Measurements from ENCODE around the gene CDK11B.

Gene CDK11B

DNA sequence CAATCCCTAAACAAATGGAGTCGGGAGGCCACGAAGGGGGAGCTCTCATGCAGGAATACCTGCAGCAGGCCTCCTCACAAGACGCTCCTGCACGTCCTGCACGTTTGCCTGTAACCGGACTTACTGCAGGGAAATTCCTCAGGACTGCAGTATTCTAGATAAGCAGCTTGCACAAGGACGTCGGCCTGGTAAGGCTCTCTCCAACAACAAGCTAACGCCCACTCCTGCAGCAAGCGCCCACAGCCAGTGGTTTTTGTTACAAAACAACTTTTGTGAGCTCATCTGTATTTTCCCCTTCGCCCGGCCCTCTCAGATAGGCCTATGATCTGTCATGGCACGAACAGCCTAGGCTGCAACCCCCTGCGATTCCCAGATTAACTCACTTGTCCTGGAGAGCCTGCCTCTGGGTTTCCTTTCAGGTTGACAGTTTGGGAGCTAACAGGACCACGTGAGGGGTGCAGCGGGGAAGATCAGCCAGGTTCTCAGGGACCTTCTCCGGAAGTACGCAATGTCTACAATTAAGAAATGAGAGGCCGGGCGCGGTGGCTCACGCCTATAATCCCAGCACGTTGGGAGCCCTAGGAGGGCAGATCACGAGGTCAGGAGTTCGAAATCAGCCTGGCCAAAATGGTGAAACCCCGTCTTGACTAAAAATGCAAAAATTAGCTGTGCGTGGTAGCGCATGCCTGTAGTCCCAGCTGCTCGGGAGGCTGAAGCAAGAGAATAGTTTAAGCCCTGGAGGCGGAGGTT is 44.4 kb downstream of the CDK11B start:
- DNase-seq: no peak

DNA sequence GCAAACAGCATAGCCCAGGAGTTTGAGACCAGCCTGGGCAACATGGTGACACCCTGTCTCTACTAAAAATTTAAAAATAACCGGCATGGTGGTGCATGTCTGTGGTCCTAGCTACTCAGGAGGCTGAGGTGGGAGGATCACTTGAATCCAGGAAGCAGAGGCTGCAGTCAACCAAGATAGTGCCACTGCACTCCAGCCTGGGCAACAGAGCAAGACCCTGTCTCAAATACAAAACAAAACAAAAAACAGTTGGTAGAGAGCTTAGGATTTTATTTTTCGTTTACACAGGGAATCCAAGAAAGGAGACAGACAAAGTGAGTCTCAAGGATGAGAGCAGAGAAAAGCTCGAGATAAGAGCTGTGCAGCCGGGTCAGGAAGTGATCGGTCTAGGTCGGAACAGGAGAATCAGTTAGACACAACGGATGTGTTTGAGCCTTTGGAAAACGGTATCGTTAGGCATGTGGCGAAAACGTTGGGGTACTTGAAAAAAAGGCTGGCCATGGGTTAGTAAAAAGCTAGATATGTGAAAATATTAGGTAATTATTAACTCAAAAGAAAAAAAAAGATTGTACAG is 45.2 kb downstream of the CDK11B start:
- DNase-seq: no peak

DNA sequence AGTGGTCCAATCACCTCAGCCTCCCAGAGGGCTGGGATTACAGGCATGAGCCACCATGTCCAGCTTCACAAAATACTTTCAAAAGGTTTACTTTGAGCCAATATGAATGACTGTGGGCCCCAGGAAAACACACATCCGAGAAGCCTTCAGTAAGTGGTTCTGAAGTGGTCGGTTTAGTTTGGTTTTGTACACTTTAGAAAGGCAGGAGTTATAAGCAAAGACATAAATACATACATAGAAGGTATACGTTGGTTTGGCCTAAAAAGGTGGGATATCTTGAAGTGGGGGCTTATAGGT is 46.8 kb downstream of the CDK11B start:
- DNase-seq: no peak

DNA sequence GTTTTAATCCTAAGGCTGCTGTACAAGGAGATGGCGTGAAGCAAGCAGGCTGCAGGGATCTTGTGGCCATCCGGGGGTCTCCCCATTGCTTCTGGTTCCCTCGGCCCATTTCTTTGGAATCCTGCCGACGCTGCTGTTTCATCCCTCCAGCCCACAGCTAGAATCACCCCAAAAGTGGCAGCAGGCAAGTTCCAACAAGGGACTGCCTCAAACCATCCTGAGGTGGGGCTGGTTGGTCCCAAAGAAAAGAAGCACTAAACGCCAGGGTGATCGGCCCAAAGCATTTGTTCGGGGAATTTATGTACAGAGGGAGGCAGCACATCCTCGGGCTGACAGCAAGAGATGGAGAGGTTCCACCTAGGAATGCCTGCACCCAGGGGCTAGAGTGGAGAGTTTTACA is 48.0 kb downstream of the CDK11B start:
- DNase-seq: no peak

DNA sequence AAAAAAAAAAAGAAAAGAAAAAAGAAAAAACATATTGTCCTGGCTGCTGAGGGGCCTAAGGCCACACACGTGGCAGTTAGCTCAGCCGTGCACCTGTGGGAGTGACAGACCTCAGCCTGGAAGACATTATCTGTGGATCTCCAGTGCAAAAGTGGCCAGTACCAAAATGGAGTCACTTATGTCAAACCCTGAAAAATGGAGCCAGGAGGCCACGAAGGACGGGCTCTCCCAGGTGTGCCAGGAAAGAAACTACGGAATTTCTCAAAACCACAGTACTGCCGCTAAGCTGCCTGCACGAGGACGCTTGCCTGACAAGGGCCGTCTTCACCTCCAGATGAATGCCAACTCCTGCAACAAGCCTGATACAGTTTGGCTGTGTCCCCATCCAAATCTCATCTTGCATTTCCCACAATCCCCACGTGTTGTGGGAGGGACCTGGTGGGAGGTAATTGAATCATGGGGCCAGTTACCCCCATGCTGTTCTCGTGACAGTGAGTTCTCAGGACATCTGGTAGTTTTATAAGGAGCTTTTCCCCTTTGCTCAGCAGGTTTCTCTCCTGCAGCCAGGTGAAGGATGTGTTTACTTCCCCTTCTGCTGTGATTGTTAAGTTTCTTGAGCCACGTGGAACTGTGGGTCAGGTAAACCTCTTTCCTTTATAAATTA is 48.9 kb downstream of the CDK11B start:
- DNase-seq: no peak

DNA sequence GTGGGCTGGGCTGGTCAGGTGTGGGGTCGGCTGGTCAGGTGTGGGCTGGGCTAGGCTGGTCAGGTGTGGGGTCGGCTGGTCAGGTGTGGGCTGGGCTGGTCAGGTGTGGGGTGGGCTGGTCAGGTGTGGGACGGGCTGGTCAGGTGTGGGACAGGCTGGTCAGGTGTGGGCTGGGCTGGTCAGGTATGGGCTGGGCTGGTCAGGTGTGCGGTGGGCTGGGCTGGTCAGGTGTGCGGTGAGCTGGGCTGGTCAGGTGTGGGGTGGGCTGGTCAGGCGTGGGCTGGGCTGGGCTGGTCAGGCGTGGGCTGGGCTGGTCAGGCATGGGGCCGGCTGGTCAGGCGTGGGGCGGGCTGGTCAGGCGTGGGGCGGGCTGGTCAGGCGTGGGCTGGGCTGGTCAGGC is 52.6 kb downstream of the CDK11B start:
- no peak for DNase-seq

DNA sequence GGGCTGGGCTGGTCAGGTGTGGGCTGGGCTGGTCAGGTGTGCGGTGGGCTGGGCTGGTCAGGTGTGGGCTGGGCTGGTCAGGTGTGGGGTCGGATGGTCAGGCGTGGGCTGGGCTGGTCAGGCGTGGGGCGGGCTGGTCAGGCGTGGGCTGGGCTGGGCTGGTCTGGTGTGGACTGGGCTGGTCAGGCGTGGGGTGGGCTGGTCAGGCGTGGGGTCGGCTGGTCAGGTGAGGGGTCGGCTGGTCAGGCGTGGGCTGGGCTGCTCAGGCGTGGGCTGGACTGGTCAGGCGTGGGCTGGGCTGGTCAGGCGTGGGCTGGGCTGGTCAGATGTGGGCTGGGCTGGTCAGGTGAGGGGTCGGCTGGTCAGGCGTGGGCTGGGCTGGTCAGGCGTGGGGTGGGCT is 53.1 kb downstream of the CDK11B start:
- DNase-seq: no peak

DNA sequence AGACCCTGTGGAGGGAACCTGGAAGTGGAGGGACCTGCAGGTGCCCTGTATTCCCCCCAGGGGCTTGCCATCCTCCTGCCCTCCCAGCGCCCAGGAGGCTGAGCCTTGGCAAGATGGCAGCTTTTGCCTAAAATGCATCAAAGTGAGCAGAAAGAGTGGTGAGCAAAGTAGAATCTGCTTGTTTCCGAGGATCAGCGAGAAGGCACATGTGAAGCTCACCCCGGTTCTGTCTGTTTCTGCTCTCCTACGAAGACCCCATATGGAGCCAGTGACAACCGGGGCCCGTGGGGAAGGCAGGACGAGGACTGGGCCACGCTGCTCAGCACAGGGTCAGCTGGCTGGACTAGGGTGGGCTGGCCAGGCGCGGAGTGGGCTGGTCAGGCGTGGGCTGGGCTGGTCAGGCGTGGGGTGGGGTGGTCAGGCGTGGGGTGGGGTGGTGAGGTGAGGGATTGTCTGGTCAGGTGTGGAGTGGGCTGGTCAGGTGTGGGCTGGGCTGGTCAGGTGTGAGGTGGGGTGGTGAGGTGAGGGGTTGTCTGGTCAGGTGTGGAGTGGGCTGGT is 53.7 kb downstream of the CDK11B start:
- DNase-seq: no peak

DNA sequence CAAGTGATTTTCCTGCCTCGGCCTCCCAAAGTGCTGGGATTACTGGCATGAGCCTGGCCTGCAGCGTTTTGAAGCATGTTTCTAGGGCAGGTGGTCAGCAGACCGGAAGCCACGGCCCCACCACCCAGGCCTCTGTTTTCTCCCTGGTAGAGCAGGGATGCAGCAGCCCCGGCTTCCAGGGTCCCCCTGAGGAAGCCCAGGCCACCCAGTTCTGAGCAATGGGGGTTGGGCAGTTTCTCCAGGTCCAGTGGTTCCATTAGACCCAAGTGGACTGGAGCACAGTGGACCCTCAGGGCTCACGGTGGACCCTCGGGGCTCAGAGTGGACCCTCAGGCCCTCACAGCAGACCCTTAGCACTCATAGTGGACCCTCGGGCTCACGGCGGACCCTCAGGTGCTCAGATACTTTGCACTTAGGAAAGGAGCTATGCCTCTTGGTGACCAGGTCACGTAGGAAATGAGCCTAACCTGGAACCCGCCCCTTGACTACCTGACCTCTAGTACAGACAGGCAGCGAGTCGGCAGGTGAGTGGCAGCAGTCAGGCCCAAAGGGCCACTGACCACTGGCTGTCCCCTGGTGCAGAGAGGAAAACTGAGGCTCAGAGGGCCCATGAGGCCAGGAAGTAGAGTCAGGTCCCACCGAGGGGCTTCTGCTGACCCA is 54.3 kb downstream of the CDK11B start:
- DNase-seq: no peak

DNA sequence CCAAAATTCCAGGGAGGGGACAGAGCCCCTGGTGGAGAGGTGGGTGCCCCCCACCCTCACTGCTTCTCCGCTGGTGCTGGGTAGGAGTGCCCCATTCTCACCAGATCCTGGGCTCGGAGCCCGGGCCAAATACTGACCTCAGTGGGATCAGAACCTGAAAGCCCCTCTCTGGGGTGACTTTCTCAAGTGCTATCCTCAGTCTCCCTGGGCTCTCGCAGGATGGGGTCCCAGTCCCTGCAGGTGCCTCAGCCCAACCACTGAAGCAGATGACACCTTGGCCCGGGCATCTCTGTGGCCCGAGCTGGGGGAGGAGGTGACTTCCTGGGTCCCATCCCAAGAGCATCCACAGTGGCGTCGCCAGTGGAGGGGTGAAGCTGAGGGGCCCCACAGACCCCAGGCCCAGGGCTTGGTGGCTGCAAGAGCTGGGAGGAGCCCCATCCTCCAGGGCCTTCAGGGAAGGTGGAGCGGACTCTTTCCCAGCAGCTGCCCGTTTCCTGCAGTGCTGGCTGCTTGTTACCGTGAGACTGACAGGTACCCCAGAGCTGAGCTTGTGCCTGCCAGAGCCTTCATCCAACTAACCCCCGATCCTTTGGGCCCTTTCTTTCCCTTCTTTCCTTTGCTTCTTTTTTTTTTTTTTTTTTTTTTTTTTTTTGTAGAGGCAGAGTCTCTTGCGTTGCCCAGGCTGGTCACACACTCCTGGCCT is 55.0 kb downstream of the CDK11B start:
- DNase-seq: no peak

DNA sequence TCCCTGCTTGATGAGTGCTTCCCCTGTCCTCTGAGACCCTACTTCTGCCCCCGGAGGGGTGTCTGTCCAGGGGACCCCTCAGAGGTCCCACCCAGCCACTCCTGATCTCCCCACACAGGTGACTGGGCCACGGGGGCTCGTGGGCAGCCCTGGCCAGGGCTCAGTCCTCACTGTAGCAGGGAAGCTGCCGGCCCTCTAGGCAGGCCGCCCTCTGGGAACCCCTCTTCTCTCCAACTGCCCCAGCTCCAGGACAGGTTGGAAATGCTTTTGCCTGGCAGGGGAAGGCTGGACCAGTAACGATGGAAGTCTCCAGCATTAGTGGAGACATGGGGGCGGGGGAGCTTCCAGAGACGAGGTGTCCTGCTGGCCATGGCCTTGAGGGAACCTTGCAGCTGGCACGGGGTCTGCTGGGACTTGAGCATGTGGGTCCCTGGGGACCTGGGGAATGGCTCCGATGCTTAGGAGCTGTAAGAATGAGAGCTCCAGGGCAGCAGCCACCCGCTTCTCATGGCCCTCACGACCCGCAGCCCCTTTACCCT is 55.8 kb downstream of the CDK11B start:
- no peak for DNase-seq

DNA sequence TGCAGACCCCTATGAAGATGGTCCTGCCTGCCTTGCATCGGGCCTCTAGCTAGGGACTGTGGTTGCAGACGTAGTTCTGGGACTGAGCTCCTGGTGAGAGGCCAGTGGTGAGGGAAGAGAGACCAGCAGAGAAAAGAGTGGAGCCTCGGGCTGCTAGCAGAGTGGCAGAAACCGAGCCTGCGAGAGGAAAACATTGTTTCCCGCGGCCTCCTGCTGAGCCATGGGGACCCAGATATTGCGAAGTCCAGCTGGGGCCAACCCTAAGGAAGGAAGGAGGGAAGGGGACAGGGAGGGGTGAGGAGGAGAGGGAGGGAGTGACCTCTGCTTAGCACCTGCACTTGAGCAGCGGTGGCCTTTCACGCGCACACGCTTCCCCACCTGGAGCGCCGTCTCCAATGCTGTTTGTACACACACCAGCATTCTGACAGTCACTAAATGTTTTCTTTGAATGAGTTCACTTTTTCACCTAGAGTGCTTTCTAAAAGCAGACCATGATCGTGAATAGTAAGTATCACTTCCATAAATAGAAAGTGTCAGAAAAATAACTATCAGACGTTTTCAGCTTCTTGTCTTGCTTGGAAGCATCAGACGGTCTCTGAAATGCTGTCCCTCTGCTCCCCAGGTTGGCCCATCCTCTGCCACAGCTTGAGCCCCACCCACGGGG is 56.4 kb downstream of the CDK11B start:
- no peak for DNase-seq

DNA sequence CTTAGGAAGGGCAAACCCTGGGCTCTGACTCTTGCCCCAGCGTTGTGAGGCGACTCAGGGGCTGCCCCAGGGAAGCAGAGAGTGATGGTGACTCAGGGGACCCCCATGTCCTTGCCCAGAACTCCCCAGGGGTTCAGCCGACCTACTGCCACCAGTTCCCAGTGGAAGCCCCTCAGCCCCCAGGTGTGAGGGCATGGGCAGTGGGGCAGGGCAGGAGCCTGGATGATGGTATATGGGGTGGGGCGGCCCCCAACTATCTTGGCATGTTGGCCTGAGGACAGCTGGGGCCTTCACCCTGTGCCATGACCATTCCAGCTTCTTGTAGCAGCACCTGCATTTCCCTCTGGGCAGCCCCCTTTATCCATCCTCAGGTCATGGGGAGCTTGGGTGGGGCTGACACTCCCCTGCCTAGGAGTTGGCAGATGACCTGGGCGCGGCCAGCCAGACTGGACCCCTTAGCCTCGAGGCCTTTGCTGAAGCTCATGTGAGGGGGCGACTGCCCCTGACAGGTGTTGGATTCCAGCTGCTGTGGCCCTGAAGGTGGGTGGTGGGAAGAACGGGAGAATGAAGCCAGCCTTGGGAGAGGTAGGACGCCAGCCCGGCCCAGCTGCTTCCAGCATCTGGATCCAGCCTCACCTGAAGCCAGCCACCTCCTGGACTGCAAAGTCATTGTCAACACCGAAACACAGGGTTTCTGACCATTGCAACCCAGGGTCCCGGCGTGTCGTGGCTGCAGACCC is 57.1 kb downstream of the CDK11B start:
- no peak for DNase-seq

DNA sequence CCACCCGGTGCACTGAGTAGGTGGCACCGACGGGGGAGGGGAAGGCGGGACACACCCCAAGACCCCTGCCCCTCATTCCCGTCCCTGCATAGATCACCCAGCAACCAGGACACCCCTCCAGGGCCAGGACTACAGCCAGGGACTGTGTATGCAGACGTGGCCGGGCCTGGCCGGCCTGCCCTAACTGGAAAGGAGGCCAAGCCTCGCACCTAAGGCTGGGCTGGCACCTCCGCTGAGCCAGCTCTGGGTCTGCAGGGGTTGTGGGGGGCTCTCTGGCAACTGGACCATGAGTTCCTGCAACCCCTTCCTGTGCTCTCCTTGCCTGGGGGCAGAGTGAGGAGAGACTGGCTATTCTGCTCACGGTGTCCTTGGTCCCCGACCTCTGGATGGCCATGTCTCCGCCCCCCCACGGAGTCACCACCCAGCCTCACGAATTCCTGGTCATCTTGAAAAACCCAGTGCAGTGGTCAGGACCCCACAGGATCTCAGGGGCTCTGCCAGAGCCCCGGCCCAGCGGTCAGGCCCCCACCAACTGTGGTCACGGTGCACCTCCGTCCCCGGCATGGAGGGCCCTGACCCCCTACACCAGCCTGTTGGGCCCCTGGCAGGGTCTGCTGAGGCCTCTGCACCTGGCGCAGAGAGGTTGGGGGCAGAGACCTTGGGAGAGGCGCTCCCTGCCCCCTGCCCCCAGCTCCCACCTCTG is 57.8 kb downstream of the CDK11B start:
- DNase-seq: no peak

DNA sequence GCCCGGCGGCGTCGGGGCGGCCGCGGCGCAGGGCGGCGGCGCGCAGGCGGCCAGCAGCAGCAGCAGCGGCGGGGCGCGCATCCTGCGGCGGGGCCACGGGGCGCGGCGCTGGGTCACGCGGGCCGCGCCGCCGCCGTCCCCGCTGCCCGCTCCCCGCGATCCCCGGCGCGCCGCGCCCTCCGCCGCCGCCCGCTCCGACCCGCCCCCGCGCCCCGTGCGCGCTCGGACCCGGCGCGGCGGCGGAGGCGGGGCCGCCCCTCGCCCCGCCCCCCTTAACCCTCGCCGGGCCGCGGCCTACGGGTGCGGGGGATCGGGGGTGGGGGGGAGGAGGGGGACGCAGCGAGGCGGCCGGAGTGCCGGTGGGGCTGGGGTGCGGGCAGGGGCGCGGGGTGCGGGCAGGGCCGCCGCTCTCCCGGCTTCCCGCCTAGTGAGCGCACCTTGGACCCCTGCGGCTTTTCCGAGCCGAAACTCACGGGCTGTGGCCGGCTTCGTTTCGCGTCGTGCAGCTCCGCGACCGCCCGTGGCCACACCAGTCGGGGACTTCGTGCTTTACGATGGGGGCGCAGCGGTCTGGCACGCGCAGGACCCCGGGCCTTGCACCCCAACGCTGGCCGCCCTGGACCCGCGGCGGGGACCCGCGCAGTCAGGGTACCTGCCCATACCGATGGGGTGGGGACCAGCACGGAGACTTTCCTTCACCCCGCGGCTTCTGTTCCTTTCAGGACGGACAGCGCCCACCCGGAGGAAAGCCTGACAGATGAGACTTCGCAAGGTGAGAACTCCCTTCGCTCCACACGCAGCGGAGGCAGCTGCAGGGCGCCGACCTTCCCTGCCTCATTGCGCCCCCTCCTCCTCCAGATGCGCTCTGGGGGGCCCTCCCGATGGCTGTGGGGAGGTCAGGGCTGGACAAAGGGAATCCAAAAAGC is 58.6 kb downstream of the CDK11B start, which contains the start of gene FNDC10:
Gene FNDC10, minus strand, starts transcription at position 201 of the 926 bp plus-strand sequence. Its CDS starts 120 bp downstream, at position 81.
- no peak for DNase-seq

DNA sequence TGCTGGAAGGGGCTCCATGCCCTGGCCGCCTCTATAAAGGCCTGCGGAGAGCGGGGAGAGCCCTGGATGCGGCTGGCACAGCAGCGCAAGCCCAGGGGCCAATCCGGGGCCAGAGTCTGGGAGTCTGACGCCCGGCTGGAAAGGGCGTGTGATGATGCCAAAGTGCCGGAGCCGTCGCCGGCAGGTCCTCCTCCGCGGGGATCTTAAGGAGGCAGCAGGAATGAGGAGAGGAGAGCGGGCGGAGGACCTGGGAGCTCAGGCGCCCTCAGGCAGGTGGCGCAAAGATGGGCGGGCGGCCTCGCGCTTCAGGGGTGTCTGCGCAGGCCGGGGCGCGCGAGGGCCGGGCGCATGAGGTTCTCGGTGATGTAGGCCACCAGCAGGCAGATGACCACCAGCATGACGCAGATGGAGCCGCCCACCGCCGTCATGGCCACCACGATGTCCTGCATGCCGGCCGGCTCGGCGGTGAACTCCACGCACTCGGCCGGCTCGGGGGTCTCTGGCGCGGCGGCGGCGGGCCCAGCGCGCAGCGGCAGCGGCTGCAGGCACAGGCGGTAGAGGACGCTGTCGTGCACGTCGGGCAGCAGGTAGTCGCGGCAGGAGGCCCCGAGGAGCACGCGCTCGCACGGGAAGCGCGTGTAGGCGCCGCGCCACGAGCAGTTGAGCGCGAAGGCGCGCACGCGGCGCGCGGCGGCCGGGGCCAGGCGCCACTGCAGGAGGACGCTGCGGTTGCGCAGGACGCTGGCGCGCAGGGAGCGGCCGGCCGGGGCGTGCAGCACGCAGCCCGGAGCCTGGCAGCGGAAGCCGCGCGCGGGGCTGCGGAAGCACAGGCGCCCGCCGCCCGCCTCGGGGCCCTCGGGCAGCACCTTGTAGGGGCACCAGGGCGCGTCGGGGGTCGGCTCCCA is 59.5 kb downstream of the CDK11B start:
- no peak for DNase-seq

DNA sequence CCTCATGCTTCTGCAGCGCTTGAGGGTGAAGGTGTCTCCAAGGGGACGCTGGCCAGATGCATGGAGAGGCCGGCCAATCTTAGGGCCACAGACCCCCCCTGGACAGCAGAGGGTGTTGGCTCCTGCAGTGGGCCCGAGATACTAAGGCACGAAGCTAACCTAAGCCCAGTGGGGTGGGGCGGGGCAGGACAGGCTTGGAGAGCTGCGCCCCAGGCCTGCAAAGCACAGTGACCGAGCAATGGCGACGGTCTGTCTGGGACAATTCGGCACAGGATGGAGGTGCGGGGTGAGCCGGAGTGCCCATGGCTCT is 60.1 kb downstream of the CDK11B start:
- DNase-seq: no peak

DNA sequence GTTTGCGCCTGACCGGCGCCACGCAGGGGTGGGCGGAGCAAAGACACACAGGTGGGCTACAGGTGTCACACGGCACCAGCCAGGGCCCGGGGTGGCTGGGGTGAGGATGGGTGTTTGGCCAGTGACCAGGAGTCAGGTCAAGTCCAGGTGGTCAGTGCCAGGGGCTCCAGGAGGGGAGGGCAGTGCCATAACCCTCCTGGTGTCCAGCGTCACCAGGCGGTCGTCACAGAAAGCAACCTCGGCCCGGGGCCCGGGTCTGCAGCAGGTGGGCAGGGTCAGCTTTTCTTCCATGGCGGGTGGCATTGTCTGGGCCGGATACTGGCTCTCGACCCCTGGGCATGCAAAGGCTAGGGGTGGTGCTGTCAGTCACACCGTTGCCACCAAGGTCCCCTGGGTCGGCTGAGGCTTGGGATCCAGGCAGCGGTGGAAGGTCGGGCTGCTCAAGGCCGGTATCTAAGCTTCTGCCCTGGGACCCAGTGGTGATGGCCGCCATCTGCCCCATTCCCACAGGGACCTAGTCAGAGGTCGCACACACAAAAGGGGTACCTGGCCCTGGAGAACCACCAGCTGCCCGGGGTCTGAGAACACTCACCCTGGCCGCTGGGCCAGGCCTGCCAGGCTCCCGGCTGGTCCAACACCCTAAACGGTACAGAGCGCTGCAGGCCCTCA is 60.6 kb downstream of the CDK11B start:
- no peak for DNase-seq

Measured in NCI-H1092 (cell line).